ENCODE data around the gene GSTT4.

GRCh38 chr22:24046024-24046423, 40.8 kb upstream of the GSTT4 start:
- no peak for TF ChIP-seq YY1 (IDR thresholded peaks at IDR 0.05; ENCODE audit: low read depth)
- TF ChIP-seq, protein P1, sequence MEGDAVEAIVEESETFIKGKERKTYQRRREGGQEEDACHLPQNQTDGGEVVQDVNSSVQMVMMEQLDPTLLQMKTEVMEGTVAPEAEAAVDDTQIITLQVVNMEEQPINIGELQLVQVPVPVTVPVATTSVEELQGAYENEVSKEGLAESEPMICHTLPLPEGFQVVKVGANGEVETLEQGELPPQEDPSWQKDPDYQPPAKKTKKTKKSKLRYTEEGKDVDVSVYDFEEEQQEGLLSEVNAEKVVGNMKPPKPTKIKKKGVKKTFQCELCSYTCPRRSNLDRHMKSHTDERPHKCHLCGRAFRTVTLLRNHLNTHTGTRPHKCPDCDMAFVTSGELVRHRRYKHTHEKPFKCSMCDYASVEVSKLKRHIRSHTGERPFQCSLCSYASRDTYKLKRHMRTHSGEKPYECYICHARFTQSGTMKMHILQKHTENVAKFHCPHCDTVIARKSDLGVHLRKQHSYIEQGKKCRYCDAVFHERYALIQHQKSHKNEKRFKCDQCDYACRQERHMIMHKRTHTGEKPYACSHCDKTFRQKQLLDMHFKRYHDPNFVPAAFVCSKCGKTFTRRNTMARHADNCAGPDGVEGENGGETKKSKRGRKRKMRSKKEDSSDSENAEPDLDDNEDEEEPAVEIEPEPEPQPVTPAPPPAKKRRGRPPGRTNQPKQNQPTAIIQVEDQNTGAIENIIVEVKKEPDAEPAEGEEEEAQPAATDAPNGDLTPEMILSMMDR (IDR thresholded peaks at IDR 0.05) = no peak
- TF ChIP-seq RAD21 (IDR thresholded peaks at IDR 0.05; ENCODE audit: low read length) = peak; percentile 29; the same call in 1 of the 2 replicates
- TF ChIP-seq EZH2phosphoT487 (IDR thresholded peaks at IDR 0.05; ENCODE audit: borderline replicate concordance, low read depth) = no peak
- TF ChIP-seq ELF1 (IDR thresholded peaks at IDR 0.05) = no peak
- TF ChIP-seq, protein P2, sequence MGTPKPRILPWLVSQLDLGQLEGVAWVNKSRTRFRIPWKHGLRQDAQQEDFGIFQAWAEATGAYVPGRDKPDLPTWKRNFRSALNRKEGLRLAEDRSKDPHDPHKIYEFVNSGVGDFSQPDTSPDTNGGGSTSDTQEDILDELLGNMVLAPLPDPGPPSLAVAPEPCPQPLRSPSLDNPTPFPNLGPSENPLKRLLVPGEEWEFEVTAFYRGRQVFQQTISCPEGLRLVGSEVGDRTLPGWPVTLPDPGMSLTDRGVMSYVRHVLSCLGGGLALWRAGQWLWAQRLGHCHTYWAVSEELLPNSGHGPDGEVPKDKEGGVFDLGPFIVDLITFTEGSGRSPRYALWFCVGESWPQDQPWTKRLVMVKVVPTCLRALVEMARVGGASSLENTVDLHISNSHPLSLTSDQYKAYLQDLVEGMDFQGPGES (IDR thresholded peaks at IDR 0.05; ENCODE audit: low read depth, low read length) = no peak
- TF ChIP-seq TAF1 (IDR thresholded peaks at IDR 0.05; ENCODE audit: borderline replicate concordance, low read depth, low read length) = no peak
- TF ChIP-seq FOXM1 (IDR thresholded peaks at IDR 0.05; ENCODE audit: low read depth) = no peak
